ENCODE data around the gene ZCCHC14.

- TF ChIP-seq CTCF (optimal IDR thresholded peaks at IDR 0.05 in 1 of 3, IDR thresholded peaks at IDR 0.05 in 1 of 3, conservative IDR thresholded peaks at IDR 0.05 in 1 of 3; ENCODE audit: extremely low read depth in 1 of 3, insufficient read depth in 2 of 3, low read length in 3 of 3) (no peak), EZH2 (IDR thresholded peaks at IDR 0.05; ENCODE audit: low read length) (no peak)
These were observed 3.0 kb upstream of the ZCCHC14 start for GRCh38 chr16:87495578-87496446.

All from keratinocyte (primary cell).